GM19397 (cell line): ENCODE measurements around the gene AADACL4.
"Not testable (repeated sequence)": the region's sequence is repeated elsewhere in the genome, so short reads cannot be mapped to it uniquely, and the experiment has no call there.

Experiments
- ATAC-seq: cut with Tn5 transposase; IDR thresholded peaks from one replicate; pipeline ENCODE4 v1.9.1; 2021; ENCODE audit warnings: mild to moderate bottlenecking, moderate library complexity; ENCODE audit not compliant: unreplicated experiment

Gene AADACL4

GRCh38 chr1:12629511-12629956 is 14.4 kb upstream of the AADACL4 start:
- no peak for ATAC-seq

- no peak for ATAC-seq
These were observed 13.7 kb upstream of the AADACL4 start for GRCh38 chr1:12629985-12630760.

GRCh38 chr1:12630946-12631530 is 12.8 kb upstream of the AADACL4 start:
- no peak for ATAC-seq

- no peak for ATAC-seq
These were observed 12.3 kb upstream of the AADACL4 start for GRCh38 chr1:12631571-12631970.

GRCh38 chr1:12634156-12634555 is 9.7 kb upstream of the AADACL4 start:
- ATAC-seq: no peak

GRCh38 chr1:12634696-12635202 is 9.1 kb upstream of the AADACL4 start:
- ATAC-seq: no peak

- no peak for ATAC-seq
These were observed 7.6 kb upstream of the AADACL4 start for GRCh38 chr1:12636098-12636950.

- no peak for ATAC-seq
These were observed 6.2 kb upstream of the AADACL4 start for GRCh38 chr1:12637693-12638092.

- no peak for ATAC-seq
These were observed 3.5 kb upstream of the AADACL4 start for GRCh38 chr1:12640237-12640957.

GRCh38 chr1:12640958-12641272 is 3.0 kb upstream of the AADACL4 start:
- no peak for ATAC-seq

- no peak for ATAC-seq
These were observed 806 bp upstream of the AADACL4 start for GRCh38 chr1:12643079-12643478.

- ATAC-seq: no peak
These were observed 352 bp downstream of the AADACL4 start for GRCh38 chr1:12644237-12644636.

- no peak for ATAC-seq
These were observed 944 bp downstream of the AADACL4 start for GRCh38 chr1:12644829-12645228.

GRCh38 chr1:12645401-12645800 is 1.5 kb downstream of the AADACL4 start:
- ATAC-seq: not testable (repeated sequence)

- no peak for ATAC-seq
These were observed 4.9 kb downstream of the AADACL4 start for GRCh38 chr1:12648741-12649140.

GRCh38 chr1:12649971-12650421 is 6.1 kb downstream of the AADACL4 start:
- no peak for ATAC-seq

- ATAC-seq: no peak
These were observed 10.2 kb downstream of the AADACL4 start for GRCh38 chr1:12654004-12654567.

GRCh38 chr1:12654657-12655056 is 10.8 kb downstream of the AADACL4 start:
- no peak for ATAC-seq

- ATAC-seq: no peak
These were observed 12.7 kb downstream of the AADACL4 start for GRCh38 chr1:12656575-12656974.

- no peak for ATAC-seq
These were observed 13.4 kb downstream of the AADACL4 start for GRCh38 chr1:12657060-12657884.
